Ishikawa (cell line): ENCODE results near the gene MGAM2.

Source experiments
- CEBPB ChIP-seq: IDR thresholded peaks from 2 replicates; pipeline ENCODE4 v1.6.1; 2012
- CREB1 ChIP-seq: IDR thresholded peaks from 2 replicates; pipeline ENCODE4 v1.6.1; 2012; ENCODE audit warnings: low read depth
- EGR1 ChIP-seq: IDR thresholded peaks from 2 replicates; pipeline ENCODE4 v1.6.1; 2012
- EP300 ChIP-seq: IDR thresholded peaks from 2 replicates; pipeline ENCODE4 v1.6.1; 2012; ENCODE audit warnings: borderline replicate concordance
- FOXM1 ChIP-seq: IDR thresholded peaks from 2 replicates; pipeline ENCODE4 v1.6.1; 2012; ENCODE audit warnings: low read depth, borderline replicate concordance
- NFIC ChIP-seq: IDR thresholded peaks from 2 replicates; pipeline ENCODE4 v1.6.1; 2012
- RAD21 ChIP-seq: IDR thresholded peaks from 2 replicates; pipeline ENCODE4 v1.6.1; 2012; ENCODE audit warnings: low read depth
- TAF1 ChIP-seq: IDR thresholded peaks from 2 replicates; pipeline ENCODE4 v1.6.1; 2012; ENCODE audit warnings: low read depth, mild to moderate bottlenecking
- TCF12 ChIP-seq: IDR thresholded peaks from 2 replicates; pipeline ENCODE4 v1.6.1; 2012; ENCODE audit warnings: low read depth
- TEAD4 ChIP-seq: IDR thresholded peaks from 2 replicates; pipeline ENCODE4 v1.6.1; 2012
- YY1 ChIP-seq: IDR thresholded peaks from 2 replicates; pipeline ENCODE4 v1.6.1; 2012; ENCODE audit warnings: low read depth
- ZBTB7A ChIP-seq: IDR thresholded peaks from 2 replicates; pipeline ENCODE4 v1.6.1; 2012; ENCODE audit warnings: low read depth
- TF ChIP-seq, protein P1 (sequence below): IDR thresholded peaks from 2 replicates; pipeline ENCODE4 v1.6.1; 2012
- TF ChIP-seq, protein P2 (sequence below): IDR thresholded peaks from 2 replicates; pipeline ENCODE4 v1.6.1; 2012; ENCODE audit warnings: low read depth, mild to moderate bottlenecking
- TF ChIP-seq, protein P3 (sequence below): IDR thresholded peaks from 2 replicates; pipeline ENCODE4 v1.6.1; 2012

MGAM2 gene

DNA sequence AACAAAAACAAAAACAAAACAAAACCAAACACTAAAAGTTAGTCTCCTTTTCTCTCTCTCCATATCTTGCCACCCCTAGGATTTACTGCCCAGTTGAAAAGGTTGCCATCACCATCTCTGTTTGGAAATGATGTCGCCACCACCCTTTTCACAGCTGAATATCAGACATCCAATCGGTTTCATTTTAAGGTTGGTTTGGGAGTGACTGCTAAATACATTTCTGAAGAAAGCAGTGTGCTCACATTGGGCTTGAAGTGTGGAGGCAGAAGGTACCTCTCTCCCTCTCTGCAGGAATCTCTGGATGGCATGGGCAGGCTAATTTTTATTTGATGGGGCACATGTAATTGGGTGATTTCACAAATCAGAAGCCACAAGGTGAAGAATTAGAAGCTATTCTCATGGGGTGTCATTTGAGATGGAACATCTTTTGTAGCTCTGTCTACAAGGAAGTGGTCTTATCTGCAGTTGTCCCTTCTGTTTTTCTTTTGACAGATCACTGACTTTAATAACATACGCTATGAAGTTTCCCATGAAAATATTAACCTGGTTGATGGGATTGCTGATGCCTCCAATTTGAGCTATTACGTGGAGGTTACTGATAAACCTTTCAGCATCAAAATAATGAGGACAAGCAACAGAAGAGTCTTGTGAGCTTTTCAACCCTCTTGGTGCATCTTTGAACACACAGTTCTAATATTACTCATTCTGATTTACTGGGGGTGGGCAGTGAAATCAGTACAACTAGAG, 20.1 kb downstream of the MGAM2 start:
- TF ChIP-seq CEBPB: no peak
- no peak for TF ChIP-seq TCF12
- TF ChIP-seq CREB1: no peak
- TF ChIP-seq TAF1: no peak
- TF ChIP-seq, protein P1, sequence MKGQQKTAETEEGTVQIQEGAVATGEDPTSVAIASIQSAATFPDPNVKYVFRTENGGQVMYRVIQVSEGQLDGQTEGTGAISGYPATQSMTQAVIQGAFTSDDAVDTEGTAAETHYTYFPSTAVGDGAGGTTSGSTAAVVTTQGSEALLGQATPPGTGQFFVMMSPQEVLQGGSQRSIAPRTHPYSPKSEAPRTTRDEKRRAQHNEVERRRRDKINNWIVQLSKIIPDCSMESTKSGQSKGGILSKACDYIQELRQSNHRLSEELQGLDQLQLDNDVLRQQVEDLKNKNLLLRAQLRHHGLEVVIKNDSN: no peak
- TF ChIP-seq YY1: no peak
- TF ChIP-seq EGR1: no peak
- TF ChIP-seq RAD21: no peak
- TF ChIP-seq, protein P2, sequence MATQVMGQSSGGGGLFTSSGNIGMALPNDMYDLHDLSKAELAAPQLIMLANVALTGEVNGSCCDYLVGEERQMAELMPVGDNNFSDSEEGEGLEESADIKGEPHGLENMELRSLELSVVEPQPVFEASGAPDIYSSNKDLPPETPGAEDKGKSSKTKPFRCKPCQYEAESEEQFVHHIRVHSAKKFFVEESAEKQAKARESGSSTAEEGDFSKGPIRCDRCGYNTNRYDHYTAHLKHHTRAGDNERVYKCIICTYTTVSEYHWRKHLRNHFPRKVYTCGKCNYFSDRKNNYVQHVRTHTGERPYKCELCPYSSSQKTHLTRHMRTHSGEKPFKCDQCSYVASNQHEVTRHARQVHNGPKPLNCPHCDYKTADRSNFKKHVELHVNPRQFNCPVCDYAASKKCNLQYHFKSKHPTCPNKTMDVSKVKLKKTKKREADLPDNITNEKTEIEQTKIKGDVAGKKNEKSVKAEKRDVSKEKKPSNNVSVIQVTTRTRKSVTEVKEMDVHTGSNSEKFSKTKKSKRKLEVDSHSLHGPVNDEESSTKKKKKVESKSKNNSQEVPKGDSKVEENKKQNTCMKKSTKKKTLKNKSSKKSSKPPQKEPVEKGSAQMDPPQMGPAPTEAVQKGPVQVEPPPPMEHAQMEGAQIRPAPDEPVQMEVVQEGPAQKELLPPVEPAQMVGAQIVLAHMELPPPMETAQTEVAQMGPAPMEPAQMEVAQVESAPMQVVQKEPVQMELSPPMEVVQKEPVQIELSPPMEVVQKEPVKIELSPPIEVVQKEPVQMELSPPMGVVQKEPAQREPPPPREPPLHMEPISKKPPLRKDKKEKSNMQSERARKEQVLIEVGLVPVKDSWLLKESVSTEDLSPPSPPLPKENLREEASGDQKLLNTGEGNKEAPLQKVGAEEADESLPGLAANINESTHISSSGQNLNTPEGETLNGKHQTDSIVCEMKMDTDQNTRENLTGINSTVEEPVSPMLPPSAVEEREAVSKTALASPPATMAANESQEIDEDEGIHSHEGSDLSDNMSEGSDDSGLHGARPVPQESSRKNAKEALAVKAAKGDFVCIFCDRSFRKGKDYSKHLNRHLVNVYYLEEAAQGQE: no peak
- no peak for TF ChIP-seq EP300
- TF ChIP-seq, protein P3, sequence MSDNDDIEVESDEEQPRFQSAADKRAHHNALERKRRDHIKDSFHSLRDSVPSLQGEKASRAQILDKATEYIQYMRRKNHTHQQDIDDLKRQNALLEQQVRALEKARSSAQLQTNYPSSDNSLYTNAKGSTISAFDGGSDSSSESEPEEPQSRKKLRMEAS: no peak
- no peak for TF ChIP-seq NFIC
- TF ChIP-seq FOXM1: no peak
- no peak for TF ChIP-seq TEAD4

DNA sequence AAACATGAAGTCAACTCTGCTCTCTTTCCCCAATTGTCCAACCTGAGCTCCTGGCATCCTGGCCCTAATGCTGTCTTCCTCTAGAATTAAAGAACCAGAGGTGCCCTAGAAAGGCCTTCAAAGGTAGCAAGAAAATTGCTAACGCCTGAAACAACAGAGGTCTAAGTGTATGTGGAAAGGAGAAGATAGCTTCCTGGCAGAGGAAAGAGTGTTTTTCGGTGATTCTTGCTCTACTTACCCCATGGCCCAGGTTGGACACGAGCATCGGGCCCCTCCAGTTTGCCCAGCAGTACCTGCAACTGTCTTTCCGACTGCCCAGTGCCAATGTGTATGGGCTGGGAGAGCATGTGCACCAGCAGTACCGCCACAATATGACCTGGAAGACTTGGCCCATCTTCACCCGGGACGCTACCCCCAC, 22.2 kb downstream of the MGAM2 start:
- TF ChIP-seq CEBPB (no peak), TAF1 (no peak), EGR1 (no peak), TCF12 (no peak), CREB1 (no peak)

DNA sequence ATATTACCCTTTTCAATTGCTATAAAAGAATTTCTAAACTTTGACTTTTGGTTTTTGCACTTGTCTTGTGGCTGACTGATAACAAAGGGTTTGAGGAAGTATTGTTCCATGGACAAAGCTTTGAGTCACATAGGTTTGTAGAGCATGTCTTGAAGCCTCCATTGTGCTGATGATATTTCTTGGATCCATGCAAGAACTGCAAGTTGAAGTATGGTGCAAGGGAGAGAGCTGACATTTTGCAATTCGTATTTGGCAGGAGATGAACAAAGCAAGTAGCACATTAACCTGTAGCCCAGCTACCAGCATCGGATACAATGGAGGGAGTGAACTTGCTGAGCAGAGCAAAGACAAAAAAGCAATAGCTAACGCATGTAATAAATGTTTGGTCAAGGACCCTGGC, 23.4 kb downstream of the MGAM2 start:
- TF ChIP-seq ZBTB7A: no peak
- TF ChIP-seq YY1: no peak
- TF ChIP-seq TEAD4: no peak
- TF ChIP-seq, protein P1: no peak

DNA sequence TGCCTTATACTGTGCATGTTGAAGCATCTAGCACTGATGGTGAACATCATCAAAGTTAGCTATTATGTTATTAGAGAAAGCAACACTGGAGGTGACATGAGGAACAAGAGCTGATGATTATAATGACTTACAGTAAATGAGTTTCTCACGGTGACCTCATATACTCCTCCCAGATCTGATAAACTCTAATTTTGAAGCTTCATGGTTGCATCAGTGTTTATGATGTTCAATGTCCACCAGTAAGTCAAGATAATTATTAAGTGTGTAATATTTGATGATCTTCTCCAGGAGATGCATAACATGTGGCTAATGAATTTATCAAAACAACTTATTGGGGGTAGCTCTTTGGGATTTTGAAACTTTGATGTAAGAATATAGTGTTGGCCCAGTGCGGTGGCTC, 27.5 kb downstream of the MGAM2 start:
- TF ChIP-seq CREB1 (no peak), RAD21 (no peak), FOXM1 (no peak), EGR1 (no peak), TCF12 (no peak), CEBPB (no peak), EP300 (no peak), TEAD4 (no peak), NFIC (no peak), YY1 (no peak)
- TF ChIP-seq, protein P1: no peak
- TF ChIP-seq, protein P2: no peak
- TF ChIP-seq, protein P3: no peak

DNA sequence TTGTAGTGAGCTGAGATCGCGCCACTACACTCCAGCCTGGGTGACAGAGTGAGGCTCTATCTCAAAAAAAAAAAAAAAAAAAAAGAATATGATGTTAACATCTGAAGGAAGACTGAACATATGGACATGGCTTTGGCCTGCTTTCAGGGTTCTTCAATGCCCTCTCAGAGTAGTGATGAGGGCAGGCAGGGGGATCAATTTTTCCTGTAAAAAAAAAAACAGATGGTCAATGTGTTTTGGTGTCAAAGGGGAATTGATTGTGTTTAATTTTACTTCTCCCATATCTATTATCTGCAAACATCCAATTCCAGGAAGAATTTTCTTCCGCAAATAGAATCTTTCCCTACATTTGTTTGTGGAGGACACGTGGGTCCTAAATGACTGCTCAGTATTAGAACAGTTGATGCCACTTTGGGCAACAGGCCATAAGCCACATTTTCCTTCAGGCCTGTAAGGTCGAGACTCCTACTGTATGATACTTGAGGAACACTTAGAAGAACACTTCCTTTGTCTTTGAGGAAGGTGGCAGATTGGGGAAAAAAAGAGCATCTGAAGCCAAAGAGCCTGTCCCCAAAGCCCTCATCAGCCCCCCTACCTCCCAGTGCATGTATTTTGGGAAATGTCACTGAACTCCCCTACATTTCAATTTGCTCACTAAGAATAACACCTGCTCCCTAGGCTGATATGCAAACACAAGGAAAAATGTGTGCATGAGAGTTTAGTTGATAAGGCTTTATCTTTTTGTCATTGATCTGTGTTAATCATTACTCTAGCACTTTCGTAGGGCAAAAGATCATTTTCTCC, 28.3 kb downstream of the MGAM2 start:
- TF ChIP-seq TCF12 (no peak), CREB1 (no peak), NFIC (no peak), TEAD4 (no peak), EP300 (no peak), YY1 (no peak), EGR1 (no peak)
- TF ChIP-seq, protein P3: no peak
- TF ChIP-seq, protein P2: no peak
